CD4-positive, alpha-beta memory T cell (primary cell): ENCODE data around the gene NDUFB6. TPM values are rescaled to one million over a fixed set of nuclear protein-coding genes. Genes with fewer than 3 reads are reported as not detected.
A peak's percentile ranks its signal among the peaks of the same experiment; 100 is the strongest.

ENCODE experiments used
- CTCF ChIA-PET: fragments of 350-600 bp; sonication (Branson Sonifier 250); formaldehyde crosslinking; loops from one replicate; lab custom pipeline; 2021; ENCODE audit warnings: inconsistent platforms; ENCODE audit not compliant: partially characterized antibody; lab: Charles Lee
- POLR2A ChIA-PET: fragments of 350-600 bp; sonication (Branson Sonifier 250); formaldehyde crosslinking; loops from one replicate; lab custom pipeline; 2021; ENCODE audit not compliant: partially characterized antibody; lab: Charles Lee
- DNase-seq, 5 donors: peaks; one replicate each; pipeline versions ENCODE4 v3.0.0 to v3.0.0-alpha.2; 2020 to 2022; ENCODE audit warnings: mixed read lengths in 1 of 5
- H3K27ac ChIP-seq: one replicate; pipeline ENCODE4 v1.7.0; 2013; ENCODE audit warnings: low read depth, low read length
- H3K27me3 ChIP-seq: 2 replicates; pipeline ENCODE4 v1.7.0; 2013; ENCODE audit warnings: mild to moderate bottlenecking, low read length, moderate library complexity; ENCODE audit not compliant: insufficient read depth
- H3K36me3 ChIP-seq: 2 replicates; pipeline ENCODE4 v1.7.0; 2013; ENCODE audit warnings: mild to moderate bottlenecking, low read length, moderate library complexity; ENCODE audit not compliant: insufficient read depth
- H3K4me1 ChIP-seq: 2 replicates; pipeline ENCODE4 v1.7.0; 2013; ENCODE audit warnings: mild to moderate bottlenecking, low read length, moderate library complexity; ENCODE audit not compliant: insufficient read depth
- H3K4me3 ChIP-seq, 2 donors: one replicate each; pipeline ENCODE4 v1.7.0; 2013; ENCODE audit warnings: low read length in 2 of 2, mild to moderate bottlenecking in 1 of 2
- H3K9me3 ChIP-seq, 2 donors: one replicate each; pipeline ENCODE4 v1.7.0; 2013; ENCODE audit warnings: low read length in 2 of 2, control low read depth in 1 of 2; ENCODE audit not compliant: control insufficient read depth in 1 of 2
- H3K27ac Mint-ChIP-seq, 7 donors: one replicate each; pipeline ENCODE4 v1.8.0; 2020 to 2021; ENCODE audit warnings: mixed read lengths in 7 of 7, mild to moderate bottlenecking in 6 of 7, inconsistent platforms in 3 of 7, moderate library complexity in 3 of 7
- H3K27me3 Mint-ChIP-seq, 2 donors: one replicate each; pipeline ENCODE4 v1.8.0; 2020 to 2021; ENCODE audit warnings: mixed read lengths in 2 of 2
- H3K36me3 Mint-ChIP-seq, 2 donors: one replicate each; pipeline ENCODE4 v1.8.0; 2020 to 2021; ENCODE audit warnings: mixed read lengths in 2 of 2, inconsistent platforms in 1 of 2, mild to moderate bottlenecking in 1 of 2
- H3K4me1 Mint-ChIP-seq, 4 donors: one replicate each; pipeline ENCODE4 v1.8.0; 2020 to 2021; ENCODE audit warnings: mixed read lengths in 4 of 4, mild to moderate bottlenecking in 1 of 4
- H3K4me3 Mint-ChIP-seq, 8 donors: one replicate each; pipeline ENCODE4 v1.8.0; 2020 to 2021; ENCODE audit warnings: mixed read lengths in 8 of 8, mild to moderate bottlenecking in 7 of 8, moderate library complexity in 6 of 8, inconsistent platforms in 3 of 8
- H3K9me3 Mint-ChIP-seq, 8 donors: one replicate each; pipeline ENCODE4 v1.8.0; 2020 to 2021; ENCODE audit warnings: mixed read lengths in 8 of 8, mild to moderate bottlenecking in 5 of 8, inconsistent platforms in 3 of 8, moderate library complexity in 1 of 8
- intact Hi-C: fragments of 100-400 bp; cut with micrococcal nuclease; formaldehyde crosslinking; loops from one replicate; pipeline ENCODE4 v1.15.1; 2023
- polyA plus RNA-seq, 2 donors: library from polyadenylated mRNA; unstranded; fragments of 300-500 nt; fragmentation: Illumina TruSeq; gene quantifications; one replicate each; pipeline ENCODE4 v1.2.3, GENCODE V29; 2021
- total RNA-seq, 2 experiments: library from RNA; stranded (reverse); gene quantifications; one replicate each; pipeline ENCODE4 v1.2.3, GENCODE V29; 2021

NDUFB6 gene
- total and polyA plus RNA-seq, 4 experiments from 2014 or later, result 18.2 to 83.7 (median 43.2) TPM

GRCh38 chr9:32573821-32574220 lies 862 bp upstream of the NDUFB6 start:
- peak overlapping the region; percentile 83 for H3K27ac ChIP-seq
- ChIA-PET POLR2A (interaction anchor here (0.6 to 4.0 kb wide), 7 partner anchors 10 to 451 kb away, joined by 3 to 69 read pairs (median 29); partner anchors contain the start of genes ACO1, DNAJA1, RIGI and SMIM27), CTCF (interaction anchor here (1.0 to 15.9 kb wide), 8 partner anchors 13 to 398 kb away, joined by 3 to 659 read pairs (median 14); partner anchors contain the start of genes ACO1, RIGI, SMIM27 and TOPORS)
- Mint-ChIP-seq H3K4me3 (peak overlapping the region in 6 of 8 donors; percentile 99 to 100 (median 99)), H3K4me1 (peaks cover 19 to 39% (median 26%) of the 10 kb centered on the region in 4 donors), H3K27ac (peak overlapping the region; percentile 96 to 100 (median 99)), H3K36me3 (peaks cover 5 to 21% of the 10 kb centered on the region in 2 donors), H3K9me3 (peaks cover 0 to 3% (median 0%) of the 10 kb centered on the region in 8 donors), H3K27me3 (peaks cover 1 to 2% of the 10 kb centered on the region in 2 donors)
- no peaks in the 10 kb centered on the region for H3K27me3 ChIP-seq
- intact Hi-C loops, result loop anchor here (1.0 to 5.0 kb wide), 5 partner anchors 22 to 593 kb away; partner anchors contain the start of genes APTX, B4GALT1, RIGI and SMIM27
- peaks cover 17% of the 10 kb centered on the region for H3K4me1 ChIP-seq
- no peak overlapping the region for H3K4me3 ChIP-seq
- DNase-seq, result no peak
- no peaks in the 10 kb centered on the region for H3K36me3 ChIP-seq
- H3K9me3 ChIP-seq, result no peaks in the 10 kb centered on the region

GRCh38 chr9:32571969-32572899 lies 725 bp downstream of the NDUFB6 start:
- POLR2A ChIA-PET, result interaction anchor here (0.9 to 4.0 kb wide), 10 partner anchors 13 to 453 kb away, joined by 3 to 69 read pairs (median 6); partner anchors contain the start of genes ACO1, DNAJA1, RIGI and SMIM27
- Histone ChIP-seq H3K27ac (peak overlapping the region; percentile 83), H3K27me3 (no peaks in the 10 kb centered on the region), H3K36me3 (peaks cover 5% of the 10 kb centered on the region), H3K4me3 (peak overlapping the region; percentile 77 to 95), H3K4me1 (peaks cover 17% of the 10 kb centered on the region), H3K9me3 (no peaks in the 10 kb centered on the region)
- Mint-ChIP-seq H3K4me3 (peak overlapping the region; percentile 99 to 100 (median 99)), H3K27me3 (peaks cover 0 to 1% of the 10 kb centered on the region in 2 donors), H3K36me3 (peaks cover 15 to 34% of the 10 kb centered on the region in 2 donors), H3K9me3 (peaks cover 0 to 3% (median 0%) of the 10 kb centered on the region in 8 donors), H3K4me1 (peaks cover 19 to 39% (median 26%) of the 10 kb centered on the region in 4 donors), H3K27ac (peak overlapping the region; percentile 96 to 100 (median 99))
- CTCF ChIA-PET, result interaction anchor here (0.6 to 15.9 kb wide), 19 partner anchors 9 to 195 kb away, joined by 3 to 659 read pairs (median 5); partner anchors contain the start of genes ACO1, RIGI, SMIM27 and TOPORS
- peak; percentile 74 to 89 (median 80) for DNase-seq
- intact Hi-C loops, result loop anchor here (1.0 to 5.0 kb wide), 4 partner anchors 139 to 595 kb away; partner anchors contain the start of genes ACO1 and B4GALT1

- intact Hi-C loops, result loop anchor here (5.0 kb wide), 1 partner anchor 597 kb away; the partner anchor contains the start of gene B4GALT1
- Histone ChIP-seq H3K9me3 (no peaks in the 10 kb centered on the region), H3K27me3 (no peaks in the 10 kb centered on the region), H3K36me3 (peaks cover 12% of the 10 kb centered on the region), H3K4me1 (peaks cover 17% of the 10 kb centered on the region), H3K27ac (no peak overlapping the region), H3K4me3 (no peak overlapping the region)
- Mint-ChIP-seq H3K27ac (peak overlapping the region in 3 of 7 donors; percentile 15 to 78 (median 17)), H3K4me1 (peaks cover 19 to 44% (median 27%) of the 10 kb centered on the region in 4 donors), H3K36me3 (peaks cover 22 to 50% of the 10 kb centered on the region in 2 donors), H3K4me3 (peak overlapping the region in 1 of 8 donors; percentile 14), H3K27me3 (no peaks in the 10 kb centered on the region), H3K9me3 (peaks cover 0 to 4% (median 0%) of the 10 kb centered on the region in 8 donors)
- ChIA-PET CTCF (no interaction called here), POLR2A (no interaction called here)
- no peak for DNase-seq
Observed at GRCh38 chr9:32570262-32570661, 2.7 kb downstream of the NDUFB6 start.

GRCh38 chr9:32566770-32567169 lies 6.2 kb downstream of the NDUFB6 start:
- Mint-ChIP-seq H3K27ac (no peak overlapping the region), H3K4me3 (no peak overlapping the region), H3K27me3 (no peaks in the 10 kb centered on the region), H3K4me1 (peaks cover 14 to 24% (median 16%) of the 10 kb centered on the region in 4 donors), H3K36me3 (peaks cover 22 to 52% of the 10 kb centered on the region in 2 donors), H3K9me3 (peaks cover 0 to 2% (median 0%) of the 10 kb centered on the region in 8 donors)
- no peak overlapping the region for H3K4me3 ChIP-seq
- ChIA-PET POLR2A (no interaction called here), CTCF (interaction anchor here (1.0 to 4.7 kb wide), 4 partner anchors 10 to 188 kb away, joined by 3 to 25 read pairs (median 4); no protein-coding TSS in a partner anchor)
- DNase-seq, result no peak
- intact Hi-C loops, result no loop called here
- peaks cover 6% of the 10 kb centered on the region for H3K4me1 ChIP-seq
- no peak overlapping the region for H3K27ac ChIP-seq
- H3K36me3 ChIP-seq, result peaks cover 12% of the 10 kb centered on the region
- no peaks in the 10 kb centered on the region for H3K9me3 ChIP-seq
- no peaks in the 10 kb centered on the region for H3K27me3 ChIP-seq

GRCh38 chr9:32565967-32566366 lies 7.0 kb downstream of the NDUFB6 start:
- peaks cover 0 to 2% (median 0%) of the 10 kb centered on the region in 8 donors for H3K9me3 Mint-ChIP-seq
- intact Hi-C loops, result no loop called here
- H3K27me3 Mint-ChIP-seq, result no peaks in the 10 kb centered on the region
- CTCF ChIA-PET, result interaction anchor here (1.0 to 4.7 kb wide), 4 partner anchors 9 to 187 kb away, joined by 4 to 25 read pairs (median 8); no protein-coding TSS in a partner anchor
- H3K27ac Mint-ChIP-seq, result no peak overlapping the region
- DNase-seq, result no peak
- no peak overlapping the region for H3K27ac ChIP-seq
- no peaks in the 10 kb centered on the region for H3K27me3 ChIP-seq
- peaks cover 12% of the 10 kb centered on the region for H3K36me3 ChIP-seq
- peaks cover 14 to 23% (median 16%) of the 10 kb centered on the region in 4 donors for H3K4me1 Mint-ChIP-seq
- no peaks in the 10 kb centered on the region for H3K9me3 ChIP-seq
- POLR2A ChIA-PET, result no interaction called here
- no peak overlapping the region for H3K4me3 ChIP-seq
- H3K4me1 ChIP-seq, result no peaks in the 10 kb centered on the region
- no peak overlapping the region for H3K4me3 Mint-ChIP-seq
- H3K36me3 Mint-ChIP-seq, result peaks cover 22 to 55% of the 10 kb centered on the region in 2 donors

- H3K27me3 ChIP-seq, result no peaks in the 10 kb centered on the region
- ChIA-PET POLR2A (interaction anchor here (1.0 to 1.8 kb wide), 2 partner anchors 14 kb away, joined by 3 to 5 read pairs; no protein-coding TSS in a partner anchor), CTCF (interaction anchor here (1.2 to 2.2 kb wide), 3 partner anchors 14 to 182 kb away, joined by 3 to 13 read pairs (median 3); partner anchors contain the start of gene NDUFB6)
- intact Hi-C loops, result no loop called here
- Mint-ChIP-seq H3K9me3 (no peaks in the 10 kb centered on the region), H3K27me3 (no peaks in the 10 kb centered on the region), H3K4me1 (peaks cover 25 to 33% (median 26%) of the 10 kb centered on the region in 4 donors), H3K4me3 (no peak overlapping the region), H3K36me3 (peaks cover 4 to 11% of the 10 kb centered on the region in 2 donors), H3K27ac (peak overlapping the region in 5 of 7 donors; percentile 14 to 79 (median 75))
- DNase-seq, result no peak
- H3K4me1 ChIP-seq, result peaks cover 9% of the 10 kb centered on the region
- H3K27ac ChIP-seq, result no peak overlapping the region
- no peaks in the 10 kb centered on the region for H3K9me3 ChIP-seq
- no peak overlapping the region for H3K4me3 ChIP-seq
- no peaks in the 10 kb centered on the region for H3K36me3 ChIP-seq
Observed at GRCh38 chr9:32558408-32558934, 14.5 kb downstream of the NDUFB6 start.
